ENCODE measurements around the gene GPR137.

Gene GPR137

DNA sequence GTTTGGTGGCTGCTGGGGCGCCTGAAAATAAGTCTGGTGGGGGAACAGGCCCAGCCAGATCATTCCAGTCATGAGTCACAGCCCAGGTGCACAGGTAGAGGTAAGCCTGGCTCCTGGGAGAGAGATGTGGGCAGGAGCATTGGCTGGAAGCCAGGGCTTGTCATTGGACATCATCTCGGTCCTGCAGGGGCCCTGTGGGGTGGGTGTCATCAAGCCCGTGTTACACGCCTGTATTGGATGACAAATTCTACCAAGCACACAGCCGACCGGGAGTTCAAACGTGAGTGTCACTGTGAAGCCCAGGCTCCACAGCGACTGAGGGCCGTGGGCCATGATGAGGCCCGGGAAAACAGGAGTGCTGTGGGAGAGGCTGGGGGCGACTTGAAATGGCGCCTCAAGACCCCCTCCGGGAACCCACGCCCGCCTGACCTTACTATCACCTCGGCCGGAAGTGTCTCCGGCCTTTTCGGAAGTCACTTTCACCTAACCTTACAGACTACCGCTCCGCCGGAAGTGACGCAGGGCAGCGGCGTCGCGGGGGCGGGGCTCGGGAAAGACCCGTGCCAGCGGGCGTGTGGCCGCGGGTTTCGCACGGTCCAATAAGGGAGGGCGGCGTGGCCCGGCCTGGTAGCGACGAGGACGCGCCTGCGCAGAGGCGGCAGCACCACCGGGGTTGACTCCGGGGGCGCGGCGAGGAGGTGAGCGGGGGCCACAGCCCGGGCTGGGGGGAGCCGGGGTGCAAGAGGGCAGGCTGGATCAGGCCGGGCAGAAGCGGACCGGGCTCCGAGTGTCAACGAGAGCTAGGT, 45.0 kb upstream of the GPR137 start, which contains the start of gene FKBP2:
TSS of gene FKBP2 (plus strand) at position 661 of the 806 bp plus-strand sequence. CDS start 1,293 bp downstream, outside the sequence.
- TF ChIP-seq, protein P1, sequence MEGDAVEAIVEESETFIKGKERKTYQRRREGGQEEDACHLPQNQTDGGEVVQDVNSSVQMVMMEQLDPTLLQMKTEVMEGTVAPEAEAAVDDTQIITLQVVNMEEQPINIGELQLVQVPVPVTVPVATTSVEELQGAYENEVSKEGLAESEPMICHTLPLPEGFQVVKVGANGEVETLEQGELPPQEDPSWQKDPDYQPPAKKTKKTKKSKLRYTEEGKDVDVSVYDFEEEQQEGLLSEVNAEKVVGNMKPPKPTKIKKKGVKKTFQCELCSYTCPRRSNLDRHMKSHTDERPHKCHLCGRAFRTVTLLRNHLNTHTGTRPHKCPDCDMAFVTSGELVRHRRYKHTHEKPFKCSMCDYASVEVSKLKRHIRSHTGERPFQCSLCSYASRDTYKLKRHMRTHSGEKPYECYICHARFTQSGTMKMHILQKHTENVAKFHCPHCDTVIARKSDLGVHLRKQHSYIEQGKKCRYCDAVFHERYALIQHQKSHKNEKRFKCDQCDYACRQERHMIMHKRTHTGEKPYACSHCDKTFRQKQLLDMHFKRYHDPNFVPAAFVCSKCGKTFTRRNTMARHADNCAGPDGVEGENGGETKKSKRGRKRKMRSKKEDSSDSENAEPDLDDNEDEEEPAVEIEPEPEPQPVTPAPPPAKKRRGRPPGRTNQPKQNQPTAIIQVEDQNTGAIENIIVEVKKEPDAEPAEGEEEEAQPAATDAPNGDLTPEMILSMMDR (IDR thresholded peaks at IDR 0.05; ENCODE audit: low read depth, low read length) = no peak
- peak within 1 kb of the TSS; percentile 78 to 85 for H3K4me3 ChIP-seq (replicated peaks in 1 of 2; ENCODE audit: low read depth in 2 of 2, low read length in 2 of 2)
- peak; percentile 97 to 98 for DNase-seq (ENCODE audit: low read depth in 2 of 2)

DNA sequence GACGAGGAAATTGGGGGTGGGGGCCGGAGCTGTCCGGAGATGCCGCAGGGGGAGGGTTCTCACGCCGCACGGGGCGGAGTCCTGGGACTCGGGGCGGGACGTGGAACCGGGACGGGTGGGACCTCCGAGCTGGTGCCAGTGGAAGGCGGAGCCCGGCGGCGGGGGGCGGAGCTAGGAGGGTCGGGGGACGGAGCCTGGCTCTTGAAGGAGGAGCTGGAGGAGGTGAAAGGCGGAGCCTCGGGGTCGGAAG, 44.5 kb upstream of the GPR137 start:
- TF ChIP-seq, protein P1 (IDR thresholded peaks at IDR 0.05; ENCODE audit: low read depth, low read length) = no peak
- DNase-seq (ENCODE audit: low read depth in 2 of 2) = peak; percentile 100
- H3K4me3 ChIP-seq (replicated peaks in 1 of 2; ENCODE audit: low read depth in 2 of 2, low read length in 2 of 2) = peak overlapping the region; percentile 66 to 78

DNA sequence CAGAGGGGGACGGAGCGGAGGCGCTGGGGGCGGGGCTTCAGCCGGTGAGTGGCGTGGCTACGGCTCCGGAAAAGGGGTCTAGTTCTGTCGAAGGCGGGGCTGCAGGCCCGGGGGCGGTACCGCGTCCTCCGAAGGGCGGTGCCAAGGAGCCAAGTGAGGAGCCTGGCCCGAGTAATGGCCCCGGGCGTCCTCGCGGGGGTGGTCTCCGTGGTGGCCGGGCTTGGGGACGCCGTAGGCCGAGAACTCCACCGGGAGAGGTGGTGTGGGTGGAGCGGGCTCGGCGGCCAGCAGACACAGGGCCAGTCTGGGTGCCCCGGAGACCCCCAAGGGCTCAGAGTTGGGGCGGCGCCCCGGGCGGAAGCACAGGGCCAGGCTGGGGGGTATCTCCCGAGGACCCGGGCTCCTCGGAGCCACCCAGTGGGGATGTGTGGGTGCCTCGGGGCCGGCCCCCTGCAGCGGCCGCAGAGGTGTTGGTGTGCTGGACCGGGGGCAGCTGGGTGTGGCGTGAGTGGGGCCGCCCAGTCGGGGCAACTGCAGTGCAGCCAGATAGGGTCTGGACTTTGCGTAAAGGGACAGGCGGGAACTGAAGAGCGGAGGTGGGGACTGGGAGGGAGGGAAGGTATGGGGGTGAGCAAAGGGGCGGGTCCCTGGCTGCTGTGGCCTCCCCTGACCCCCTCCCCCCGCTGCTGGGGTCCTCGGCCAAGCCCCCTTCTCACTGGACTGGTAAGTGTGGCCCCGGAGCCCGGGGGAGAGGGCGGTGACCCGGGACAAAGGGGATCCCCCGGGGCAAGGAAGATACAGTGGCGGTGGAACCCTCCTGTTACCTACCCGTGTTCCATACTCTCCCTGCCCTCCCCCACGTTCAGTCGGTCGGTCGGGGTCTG, 43.9 kb upstream of the GPR137 start:
- H3K4me3 ChIP-seq (replicated peaks in 1 of 2; ENCODE audit: low read depth in 2 of 2, low read length in 2 of 2) = peak overlapping the region; percentile 65 to 85
- DNase-seq (ENCODE audit: low read depth in 2 of 2) = peak; percentile 39 to 50
- TF ChIP-seq, protein P1 (IDR thresholded peaks at IDR 0.05; ENCODE audit: low read depth, low read length) = no peak

DNA sequence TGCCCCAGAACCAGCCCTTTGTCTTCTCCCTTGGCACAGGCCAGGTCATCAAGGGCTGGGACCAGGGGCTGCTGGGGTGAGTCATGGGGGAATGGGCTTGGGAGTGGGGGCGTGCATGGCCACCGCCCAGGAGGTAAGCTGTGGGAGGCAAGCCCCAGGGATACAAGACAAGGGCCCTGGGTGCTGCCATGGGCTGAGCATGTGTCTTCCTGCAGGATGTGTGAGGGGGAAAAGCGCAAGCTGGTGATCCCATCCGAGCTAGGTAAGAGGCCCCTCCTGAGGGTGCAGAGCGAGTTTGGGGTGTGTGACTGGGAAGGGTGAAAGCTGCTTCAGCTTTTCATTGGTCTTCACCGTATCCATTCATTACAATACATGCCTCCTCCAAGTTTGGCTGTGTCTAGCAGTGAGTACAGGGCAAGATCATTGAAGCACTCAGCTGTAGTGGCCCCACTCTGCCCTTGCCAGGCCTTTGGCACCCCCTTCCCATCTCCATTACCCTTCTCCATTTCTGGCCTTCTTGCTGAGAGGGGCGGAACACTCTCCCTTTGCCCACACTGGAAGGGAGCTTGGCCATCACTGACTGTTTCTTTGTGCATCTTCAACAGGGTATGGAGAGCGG, 42.3 kb upstream of the GPR137 start:
- TF ChIP-seq, protein P1 (IDR thresholded peaks at IDR 0.05; ENCODE audit: low read depth, low read length) = no peak
- H3K4me3 ChIP-seq (replicated peaks in 1 of 2; ENCODE audit: low read depth in 2 of 2, low read length in 2 of 2) = peak overlapping the region in 1 of 2 donors; percentile 65
- no peak for DNase-seq (ENCODE audit: low read depth in 2 of 2)

DNA sequence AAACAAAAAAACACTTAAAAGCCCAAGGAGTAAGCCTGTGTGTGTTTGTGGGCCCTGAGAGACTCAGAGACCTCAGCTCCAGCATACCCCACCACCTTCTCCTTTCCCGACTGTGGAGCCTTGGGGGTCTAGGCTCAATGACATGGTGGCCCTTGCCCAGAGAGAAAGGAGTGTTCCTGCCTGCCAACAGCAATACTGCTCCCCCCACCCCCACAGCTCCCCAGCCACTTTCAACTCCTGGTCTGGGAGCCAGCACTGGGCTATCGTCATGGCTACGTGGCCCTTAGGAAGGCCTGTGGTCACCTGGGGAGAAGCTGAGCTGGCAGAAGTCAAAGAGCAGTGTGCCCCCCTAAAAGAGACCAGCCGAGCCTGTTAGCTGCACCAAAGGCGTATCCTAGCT, 41.5 kb upstream of the GPR137 start:
- no peak for DNase-seq (ENCODE audit: low read depth in 2 of 2)
- TF ChIP-seq, protein P1 (IDR thresholded peaks at IDR 0.05; ENCODE audit: low read depth, low read length) = no peak
- no peak overlapping the region for H3K4me3 ChIP-seq (replicated peaks in 1 of 2; ENCODE audit: low read depth in 2 of 2, low read length in 2 of 2)

DNA sequence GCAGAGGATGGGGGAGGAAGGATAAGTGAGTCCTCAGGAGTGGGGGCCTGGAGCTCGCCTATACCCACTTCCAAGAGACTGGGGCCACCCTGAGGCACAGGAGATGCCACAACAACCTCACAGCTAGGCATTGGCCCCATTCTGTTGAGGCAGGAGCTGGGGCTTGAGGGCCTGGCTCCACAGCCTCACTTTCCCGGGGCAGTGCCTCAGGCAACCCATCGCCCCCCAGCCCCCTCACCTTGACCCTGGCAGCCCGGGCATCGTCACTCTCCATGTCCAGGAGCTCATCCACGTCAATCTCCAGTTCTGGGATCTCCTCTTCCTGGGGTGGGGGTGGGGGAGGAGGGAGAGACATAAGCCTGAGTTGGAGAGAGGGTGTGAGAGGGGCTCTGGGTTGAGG, 40.7 kb upstream of the GPR137 start:
- DNase-seq (ENCODE audit: low read depth in 2 of 2) = no peak
- TF ChIP-seq, protein P1 (IDR thresholded peaks at IDR 0.05; ENCODE audit: low read depth, low read length) = no peak
- H3K4me3 ChIP-seq (replicated peaks in 1 of 2; ENCODE audit: low read depth in 2 of 2, low read length in 2 of 2) = peak overlapping the region; percentile 78 to 90
